NOMO-1 treated with dmso at 0.1 percent for 144 hours (cell line): Measurements from ENCODE around the gene MSL3B.

Experiments
- DNase-seq: peaks from one replicate; lab custom pipeline; 2025; ENCODE audit not compliant: unreplicated experiment; lab: John Stamatoyannopoulos, UW

MSL3B gene

GRCh38 chr2:233835230-233836186 is 32.7 kb downstream of the MSL3B start:
- DNase-seq, result no peak

- no peak for DNase-seq
These were observed 34.8 kb downstream of the MSL3B start for GRCh38 chr2:233833345-233833744.

- DNase-seq, result no peak
These were observed 35.3 kb downstream of the MSL3B start for GRCh38 chr2:233832869-233833311.

GRCh38 chr2:233832414-233832813 is 35.8 kb downstream of the MSL3B start:
- no peak for DNase-seq

GRCh38 chr2:233831861-233832260 is 36.3 kb downstream of the MSL3B start:
- no peak for DNase-seq

GRCh38 chr2:233831011-233831721 is 37.0 kb downstream of the MSL3B start:
- DNase-seq, result no peak

- DNase-seq, result no peak
These were observed 37.9 kb downstream of the MSL3B start for GRCh38 chr2:233830111-233830802.

GRCh38 chr2:233829193-233830110 is 38.7 kb downstream of the MSL3B start:
- DNase-seq, result no peak

- DNase-seq, result no peak
These were observed 39.5 kb downstream of the MSL3B start for GRCh38 chr2:233828546-233829192.

- DNase-seq, result no peak
These were observed 43.8 kb downstream of the MSL3B start for GRCh38 chr2:233824373-233824772.

- no peak for DNase-seq
These were observed 44.5 kb downstream of the MSL3B start for GRCh38 chr2:233823731-233824121.

GRCh38 chr2:233822781-233823730 is 45.1 kb downstream of the MSL3B start:
- DNase-seq, result no peak

GRCh38 chr2:233822101-233822771 is 46.0 kb downstream of the MSL3B start:
- no peak for DNase-seq

GRCh38 chr2:233821709-233822100 is 46.5 kb downstream of the MSL3B start:
- DNase-seq, result no peak

GRCh38 chr2:233821196-233821595 is 47.0 kb downstream of the MSL3B start:
- DNase-seq, result no peak

- DNase-seq, result no peak
These were observed 47.4 kb downstream of the MSL3B start for GRCh38 chr2:233820774-233821105.

- no peak for DNase-seq
These were observed 48.1 kb downstream of the MSL3B start for GRCh38 chr2:233819884-233820773.
